Endodermal cell (in vitro differentiated cells): ENCODE results near the gene SAMD10. TPM values are rescaled to one million over a fixed set of nuclear protein-coding genes. Genes with fewer than 3 reads are reported as not detected.

ENCODE experiments used
- DNase-seq: peaks from one replicate; pipeline ENCODE4 v3.0.0-alpha.2; 2017
- H3K27ac ChIP-seq: 2 replicates; pipeline ENCODE4 v1.5.1; 2013; ENCODE audit warnings: mild to moderate bottlenecking, low read depth, low read length, moderate library complexity
- H3K27me3 ChIP-seq: 2 replicates; pipeline ENCODE4 v1.6.1; 2013; ENCODE audit warnings: mild to moderate bottlenecking, low read length, moderate library complexity; ENCODE audit not compliant: insufficient read depth, control insufficient read depth, poor library complexity, severe bottlenecking
- H3K36me3 ChIP-seq: 2 replicates; pipeline ENCODE4 v1.7.0; 2013; ENCODE audit warnings: mild to moderate bottlenecking, low read length, moderate library complexity; ENCODE audit not compliant: control insufficient read depth, insufficient read depth
- H3K4me1 ChIP-seq: one replicate; pipeline ENCODE4 v1.7.0; 2013; ENCODE audit warnings: low read length; ENCODE audit not compliant: control insufficient read depth, insufficient read depth
- H3K4me3 ChIP-seq: 2 replicates; pipeline ENCODE4 v1.5.1; 2013; ENCODE audit warnings: mild to moderate bottlenecking, low read length, moderate library complexity
- H3K9ac ChIP-seq: 2 replicates; pipeline ENCODE4 v1.6.1; 2013; ENCODE audit warnings: mild to moderate bottlenecking, low read length, moderate library complexity; ENCODE audit not compliant: poor library complexity, severe bottlenecking; ENCODE audit errors: extremely low read depth
- H3K9me3 ChIP-seq: 2 replicates; pipeline ENCODE4 v1.6.1; 2013; ENCODE audit warnings: mild to moderate bottlenecking, low read length, moderate library complexity; ENCODE audit not compliant: control insufficient read depth
- H3K27ac Mint-ChIP-seq: 2 replicates; pipeline ENCODE4 v1.8.0; 2020; ENCODE audit warnings: mixed read lengths
- H3K27me3 Mint-ChIP-seq: 2 replicates; pipeline ENCODE4 v1.8.0; 2021; ENCODE audit warnings: mild to moderate bottlenecking, mixed read lengths; ENCODE audit not compliant: insufficient read depth
- H3K36me3 Mint-ChIP-seq: 2 replicates; pipeline ENCODE4 v1.8.0; 2020; ENCODE audit warnings: low read depth, mixed read lengths
- H3K4me1 Mint-ChIP-seq: 2 replicates; pipeline ENCODE4 v1.8.0; 2020; ENCODE audit warnings: mixed read lengths
- H3K4me3 Mint-ChIP-seq: 2 replicates; pipeline ENCODE4 v1.8.0; 2020; ENCODE audit warnings: mild to moderate bottlenecking, moderate library complexity, mixed read lengths
- H3K9me3 Mint-ChIP-seq: 2 replicates; pipeline ENCODE4 v1.8.0; 2020; ENCODE audit warnings: mild to moderate bottlenecking, mixed read lengths
- WGBS, 2 experiments: methylation state at CpG; one replicate each; pipeline versions ENCODE4 v1.1.5 to v1.1.7; 2013; ENCODE audit warnings: missing lambda C conversion rate in 2 of 2, mixed read lengths in 1 of 2; ENCODE audit not compliant: insufficient coverage in 1 of 2, insufficient read length in 1 of 2; 5-methylcytosine and 5-hydroxymethylcytosine counted together
- total RNA-seq, 2 donors: library from RNA; stranded (reverse); fragmentation: NEBNext Ultra II Directional in 1 of 2; extraction: Animal tissue kit (Norgen Biotek cat#: 25700) in 1 of 2; gene quantifications; 2 replicates in 1 of 2; 3 replicates in 1 of 2; pipeline ENCODE4 v1.2.1, GENCODE V29; 2021
- TF ChIP-seq, protein P1 (sequence below): fragments of 200-600 bp; sonication (generic); conservative IDR thresholded peaks from 2 replicates; pipeline ENCODE4 v1.5.0; 2021; ENCODE audit warnings: antibody characterized with exemption, mild to moderate bottlenecking

The SAMD10 gene
- total RNA-seq, 2 donors from 2014 or later, result 5.6 to 6.0 TPM

DNA sequence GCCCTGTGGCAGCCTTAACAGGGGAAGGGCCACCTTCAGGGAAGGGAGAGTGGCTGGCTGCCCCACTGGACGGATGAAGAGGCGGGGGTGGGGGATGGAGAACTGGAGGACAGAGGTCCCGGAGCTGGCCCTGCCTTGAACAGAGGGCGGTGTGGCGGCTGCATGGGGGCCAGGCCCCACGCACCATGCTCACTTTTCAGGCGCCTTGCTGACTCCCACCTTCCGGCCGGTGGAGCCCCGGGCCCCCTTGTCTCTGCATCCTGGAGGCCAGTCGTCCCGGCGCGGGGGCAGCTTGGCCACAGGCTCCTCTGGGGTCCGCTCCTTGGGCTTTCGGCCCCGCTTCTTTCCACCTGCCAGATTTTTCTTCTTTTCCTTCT lies 19.8 kb downstream of the SAMD10 start:
- Histone ChIP-seq H3K27me3 (no peaks in the 10 kb centered on the region), H3K9ac (no peak overlapping the region), H3K27ac (no peak overlapping the region), H3K4me1 (peaks cover 13% of the 10 kb centered on the region), H3K4me3 (no peak overlapping the region), H3K9me3 (peaks cover 11% of the 10 kb centered on the region), H3K36me3 (peaks cover 16% of the 10 kb centered on the region)
- DNase-seq, result no peak
- peaks cover 28% of the 10 kb centered on the region for H3K36me3 Mint-ChIP-seq
- no peaks in the 10 kb centered on the region for H3K27me3 Mint-ChIP-seq
- H3K4me1 Mint-ChIP-seq, result peaks cover 19% of the 10 kb centered on the region
- peaks cover 3% of the 10 kb centered on the region for H3K9me3 Mint-ChIP-seq
- no peak overlapping the region for H3K4me3 Mint-ChIP-seq
- whole genome bisulfite sequencing, 2 experiments, result 93% methylated on average over 17 of the region's 17 CpGs; no CpG with 5 or more reads in 1 of the 2 experiments
- TF ChIP-seq, protein P1, sequence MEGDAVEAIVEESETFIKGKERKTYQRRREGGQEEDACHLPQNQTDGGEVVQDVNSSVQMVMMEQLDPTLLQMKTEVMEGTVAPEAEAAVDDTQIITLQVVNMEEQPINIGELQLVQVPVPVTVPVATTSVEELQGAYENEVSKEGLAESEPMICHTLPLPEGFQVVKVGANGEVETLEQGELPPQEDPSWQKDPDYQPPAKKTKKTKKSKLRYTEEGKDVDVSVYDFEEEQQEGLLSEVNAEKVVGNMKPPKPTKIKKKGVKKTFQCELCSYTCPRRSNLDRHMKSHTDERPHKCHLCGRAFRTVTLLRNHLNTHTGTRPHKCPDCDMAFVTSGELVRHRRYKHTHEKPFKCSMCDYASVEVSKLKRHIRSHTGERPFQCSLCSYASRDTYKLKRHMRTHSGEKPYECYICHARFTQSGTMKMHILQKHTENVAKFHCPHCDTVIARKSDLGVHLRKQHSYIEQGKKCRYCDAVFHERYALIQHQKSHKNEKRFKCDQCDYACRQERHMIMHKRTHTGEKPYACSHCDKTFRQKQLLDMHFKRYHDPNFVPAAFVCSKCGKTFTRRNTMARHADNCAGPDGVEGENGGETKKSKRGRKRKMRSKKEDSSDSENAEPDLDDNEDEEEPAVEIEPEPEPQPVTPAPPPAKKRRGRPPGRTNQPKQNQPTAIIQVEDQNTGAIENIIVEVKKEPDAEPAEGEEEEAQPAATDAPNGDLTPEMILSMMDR, result no peak
- no peak overlapping the region for H3K27ac Mint-ChIP-seq

DNA sequence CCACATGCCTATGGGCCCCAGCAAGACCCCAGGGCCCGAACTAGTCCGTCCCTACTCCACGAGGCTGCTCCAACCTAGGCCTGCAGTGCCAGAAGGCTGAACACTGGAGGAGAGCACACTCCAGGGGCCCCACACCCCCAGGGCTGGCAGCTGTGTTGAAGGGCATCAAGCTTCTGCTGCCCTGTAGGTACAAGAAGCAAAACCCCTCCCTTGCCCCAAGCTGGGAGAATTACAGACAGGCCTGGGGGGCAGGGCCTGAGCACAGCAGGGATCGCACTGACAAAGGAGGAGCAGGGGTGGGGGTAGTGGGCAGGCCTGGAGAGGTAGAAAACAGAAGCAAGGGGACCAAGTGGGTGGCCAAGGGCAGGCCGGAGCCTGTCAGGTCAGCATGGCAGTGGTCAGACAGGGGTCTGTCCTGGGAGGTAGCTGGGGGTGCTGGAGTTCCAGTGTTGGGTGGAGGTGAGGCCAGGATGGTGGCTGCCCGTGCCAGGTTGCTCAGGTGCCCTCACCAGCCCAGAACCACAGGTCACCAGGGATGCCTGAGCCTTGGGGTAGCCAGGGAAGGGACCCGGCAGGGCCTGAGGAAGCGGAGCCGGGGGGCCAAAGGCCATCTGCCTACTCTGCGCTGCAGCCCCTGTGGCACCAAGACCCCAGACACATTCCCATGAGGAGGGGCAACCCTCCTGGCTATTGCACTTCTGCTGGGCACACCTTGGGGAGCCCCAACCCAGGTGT lies 20.3 kb downstream of the SAMD10 start:
- Histone ChIP-seq H3K27me3 (no peaks in the 10 kb centered on the region), H3K9ac (no peak overlapping the region), H3K36me3 (peaks cover 11% of the 10 kb centered on the region), H3K4me3 (no peak overlapping the region), H3K9me3 (peaks cover 6% of the 10 kb centered on the region), H3K4me1 (peaks cover 15% of the 10 kb centered on the region), H3K27ac (no peak overlapping the region)
- H3K27ac Mint-ChIP-seq, result peak overlapping the region; percentile 85
- H3K36me3 Mint-ChIP-seq, result peaks cover 24% of the 10 kb centered on the region
- peaks cover 2% of the 10 kb centered on the region for H3K9me3 Mint-ChIP-seq
- peaks cover 25% of the 10 kb centered on the region for H3K4me1 Mint-ChIP-seq
- no peak for DNase-seq
- H3K27me3 Mint-ChIP-seq, result no peaks in the 10 kb centered on the region
- TF ChIP-seq, protein P1, result no peak
- WGBS, 2 experiments, result 72 to 84% methylated on average over 6 to 10 of the region's 10 CpGs
- H3K4me3 Mint-ChIP-seq, result no peak overlapping the region

DNA sequence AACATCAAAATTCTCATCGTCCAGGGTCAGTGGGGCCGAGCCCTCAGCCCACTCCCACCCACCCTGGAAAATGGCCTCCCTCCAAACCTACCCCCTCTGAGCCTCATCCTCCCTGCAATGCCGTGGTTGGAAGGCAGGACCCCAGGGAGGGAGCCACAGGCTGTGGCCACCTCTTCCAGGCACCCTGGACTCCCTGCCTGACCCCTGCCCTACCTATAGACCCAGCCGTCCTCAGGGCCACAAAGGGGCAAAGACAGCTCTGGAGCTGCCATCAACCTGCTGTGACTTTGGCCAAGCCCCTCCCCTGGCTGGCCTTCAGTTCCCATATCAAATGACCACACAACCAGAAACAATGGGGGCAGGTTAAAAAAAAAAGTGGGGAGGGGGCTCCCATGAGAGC lies 21.0 kb downstream of the SAMD10 start:
- peak overlapping the region; percentile 85 for H3K27ac Mint-ChIP-seq
- H3K9me3 Mint-ChIP-seq, result no peaks in the 10 kb centered on the region
- peaks cover 29% of the 10 kb centered on the region for H3K4me1 Mint-ChIP-seq
- Histone ChIP-seq H3K27me3 (no peaks in the 10 kb centered on the region), H3K9me3 (no peaks in the 10 kb centered on the region), H3K36me3 (peaks cover 6% of the 10 kb centered on the region), H3K27ac (no peak overlapping the region), H3K9ac (no peak overlapping the region), H3K4me1 (peaks cover 15% of the 10 kb centered on the region), H3K4me3 (no peak overlapping the region)
- TF ChIP-seq, protein P1, result no peak
- 87% methylated on average over 4 of the region's 4 CpGs; no CpG with 5 or more reads in 1 of the 2 experiments for WGBS, 2 experiments
- H3K27me3 Mint-ChIP-seq, result no peaks in the 10 kb centered on the region
- H3K4me3 Mint-ChIP-seq, result no peak overlapping the region
- no peak for DNase-seq
- H3K36me3 Mint-ChIP-seq, result peaks cover 20% of the 10 kb centered on the region
